Measurements from ENCODE around the gene FAM209B.

DNA sequence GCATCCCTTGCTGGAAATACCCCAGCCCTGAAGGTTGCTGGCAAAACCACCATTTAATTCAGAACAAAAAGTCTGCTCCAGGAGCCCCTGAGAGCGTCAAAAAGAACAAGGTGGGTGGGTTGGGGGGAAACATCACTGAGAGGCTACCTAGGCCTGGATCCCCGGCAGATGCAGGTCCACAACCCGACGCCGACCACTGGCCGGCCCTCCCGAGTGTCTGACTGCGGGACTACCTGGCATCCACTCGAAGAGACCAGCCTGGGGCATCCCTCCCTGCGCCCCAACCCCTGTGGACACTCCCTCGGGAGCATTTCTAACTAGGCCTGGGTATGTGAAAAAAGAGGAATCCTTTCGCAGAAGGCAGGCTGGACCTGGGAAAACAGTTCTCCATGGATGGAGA is 47.2 kb downstream of the FAM209B start:
- TF ChIP-seq, protein P1, sequence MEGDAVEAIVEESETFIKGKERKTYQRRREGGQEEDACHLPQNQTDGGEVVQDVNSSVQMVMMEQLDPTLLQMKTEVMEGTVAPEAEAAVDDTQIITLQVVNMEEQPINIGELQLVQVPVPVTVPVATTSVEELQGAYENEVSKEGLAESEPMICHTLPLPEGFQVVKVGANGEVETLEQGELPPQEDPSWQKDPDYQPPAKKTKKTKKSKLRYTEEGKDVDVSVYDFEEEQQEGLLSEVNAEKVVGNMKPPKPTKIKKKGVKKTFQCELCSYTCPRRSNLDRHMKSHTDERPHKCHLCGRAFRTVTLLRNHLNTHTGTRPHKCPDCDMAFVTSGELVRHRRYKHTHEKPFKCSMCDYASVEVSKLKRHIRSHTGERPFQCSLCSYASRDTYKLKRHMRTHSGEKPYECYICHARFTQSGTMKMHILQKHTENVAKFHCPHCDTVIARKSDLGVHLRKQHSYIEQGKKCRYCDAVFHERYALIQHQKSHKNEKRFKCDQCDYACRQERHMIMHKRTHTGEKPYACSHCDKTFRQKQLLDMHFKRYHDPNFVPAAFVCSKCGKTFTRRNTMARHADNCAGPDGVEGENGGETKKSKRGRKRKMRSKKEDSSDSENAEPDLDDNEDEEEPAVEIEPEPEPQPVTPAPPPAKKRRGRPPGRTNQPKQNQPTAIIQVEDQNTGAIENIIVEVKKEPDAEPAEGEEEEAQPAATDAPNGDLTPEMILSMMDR (IDR thresholded peaks at IDR 0.05): no peak
- TF ChIP-seq POLR2A (IDR thresholded peaks at IDR 0.05): no peak
